GM23338 (cell line): Measurements from ENCODE around the gene MDGA2. TPM values are rescaled to one million over a fixed set of nuclear protein-coding genes. Genes with fewer than 3 reads are reported as not detected.

Experiments
- ATAC-seq: fragments of 200-7000 bp; cut with Tn5 transposase; 3 replicates; pipeline ENCODE4 v1.9.1; 2020
- DNase-seq: peaks from one replicate; pipeline ENCODE4 v3.0.0-alpha.2; 2015; ENCODE audit warnings: low spot score
- H2AFZ ChIP-seq: fragments of 200-600 bp; sonication (generic); 2 replicates; pipeline ENCODE4 v1.8.0; 2016; ENCODE audit warnings: antibody characterized with exemption, mild to moderate bottlenecking, moderate library complexity
- H3F3A ChIP-seq: fragments of 200-600 bp; sonication (generic); replicated peaks from 2 replicates; pipeline ENCODE4 v1.8.0; 2017; ENCODE audit warnings: antibody characterized with exemption, mixed run types, low read depth
- H3K27ac ChIP-seq: fragments of 200-600 bp; sonication (generic); 2 replicates; pipeline ENCODE4 v1.6.1; 2016; ENCODE audit warnings: low read depth
- H3K27me3 ChIP-seq: fragments of 200-600 bp; sonication (generic); 2 replicates; pipeline ENCODE4 v1.8.0; 2016; ENCODE audit warnings: mild to moderate bottlenecking, mixed run types, moderate library complexity; ENCODE audit not compliant: insufficient read depth
- H3K36me3 ChIP-seq: fragments of 200-600 bp; sonication (generic); 2 replicates; pipeline ENCODE4 v1.8.0; 2016; ENCODE audit warnings: mild to moderate bottlenecking; ENCODE audit not compliant: insufficient read depth
- H3K4me1 ChIP-seq: fragments of 200-600 bp; sonication (generic); 2 replicates; pipeline ENCODE4 v1.8.0; 2016; ENCODE audit warnings: mild to moderate bottlenecking, moderate library complexity; ENCODE audit not compliant: insufficient read depth
- H3K4me2 ChIP-seq: fragments of 200-600 bp; sonication (generic); 2 replicates; pipeline ENCODE4 v1.7.1; 2017; ENCODE audit warnings: mixed run types
- H3K4me3 ChIP-seq: fragments of 200-600 bp; sonication (generic); 2 replicates; pipeline ENCODE4 v1.6.1; 2016; ENCODE audit warnings: mixed run types
- H3K79me2 ChIP-seq: fragments of 200-600 bp; sonication (generic); replicated peaks from 2 replicates; pipeline ENCODE4 v1.8.0; 2017; ENCODE audit warnings: mild to moderate bottlenecking; ENCODE audit not compliant: insufficient read depth
- H3K9me2 ChIP-seq: fragments of 200-600 bp; sonication (generic); 2 replicates; pipeline ENCODE4 v1.8.0; 2017; ENCODE audit not compliant: insufficient read depth
- H4K20me1 ChIP-seq: fragments of 200-600 bp; sonication (generic); replicated peaks from 2 replicates; pipeline ENCODE4 v1.8.0; 2017; ENCODE audit warnings: mild to moderate bottlenecking; ENCODE audit not compliant: insufficient read depth
- H3K27ac Mint-ChIP-seq: 2 replicates; pipeline ENCODE4 v1.8.0; 2020; ENCODE audit warnings: inconsistent platforms, mild to moderate bottlenecking, moderate library complexity, mixed read lengths
- H3K27me3 Mint-ChIP-seq: 3 replicates; pipeline ENCODE4 v1.8.0; 2022; ENCODE audit warnings: low read depth, mild to moderate bottlenecking, moderate library complexity, mixed read lengths, inconsistent platforms; ENCODE audit not compliant: insufficient read depth, poor library complexity
- H3K36me3 Mint-ChIP-seq: 3 replicates; pipeline ENCODE4 v1.8.0; 2021; ENCODE audit warnings: low read depth, mild to moderate bottlenecking, inconsistent platforms, moderate library complexity, mixed read lengths
- H3K4me1 Mint-ChIP-seq: 3 replicates; pipeline ENCODE4 v1.8.0; 2020; ENCODE audit warnings: mild to moderate bottlenecking, inconsistent platforms, mixed read lengths
- H3K4me3 Mint-ChIP-seq: 3 replicates; pipeline ENCODE4 v1.8.0; 2021; ENCODE audit warnings: moderate library complexity, mild to moderate bottlenecking, inconsistent platforms, mixed read lengths
- H3K9me3 Mint-ChIP-seq: 3 replicates; pipeline ENCODE4 v1.8.0; 2020; ENCODE audit warnings: moderate library complexity, mild to moderate bottlenecking, inconsistent platforms, mixed read lengths
- CREB1 ChIP-seq: fragments of 250-450 bp; sonication (Bioruptor Pico); IDR thresholded peaks from 2 replicates; pipeline ENCODE4 v1.5.0; 2020; ENCODE audit warnings: low read depth, mild to moderate bottlenecking, moderate library complexity
- CTCF ChIP-seq, 2 experiments: fragments of 200-600 bp in 1 of 2; sonication (generic) in 1 of 2; conservative IDR thresholded peaks; 2 replicates each; pipeline versions ENCODE4 v1.5.1 to v1.6.1; 2016 to 2017; ENCODE audit warnings: antibody characterized with exemption in 2 of 2, low read depth in 2 of 2, mild to moderate bottlenecking in 2 of 2, moderate library complexity in 1 of 2
- ETS1 ChIP-seq: IDR thresholded peaks from 2 replicates; pipeline ENCODE4 v1.6.1; 2016; ENCODE audit warnings: antibody characterized with exemption
- EZH2 ChIP-seq: fragments of 200-600 bp; sonication (generic); IDR thresholded peaks from one replicate; pipeline ENCODE4 v1.8.0; 2017; ENCODE audit warnings: antibody characterized with exemption, mild to moderate bottlenecking, low read depth; ENCODE audit not compliant: unreplicated experiment
- EZH2phosphoT487 ChIP-seq: fragments of 200-600 bp; sonication (generic); IDR thresholded peaks from one replicate; pipeline ENCODE4 v1.8.1; 2018; ENCODE audit warnings: antibody characterized with exemption; ENCODE audit not compliant: unreplicated experiment
- JUNB ChIP-seq: IDR thresholded peaks from one replicate; pipeline ENCODE4 v1.6.1; 2016; ENCODE audit warnings: antibody characterized with exemption; ENCODE audit not compliant: unreplicated experiment
- NANOG ChIP-seq: IDR thresholded peaks from 2 replicates; pipeline ENCODE4 v1.6.1; 2016; ENCODE audit warnings: antibody characterized with exemption, borderline replicate concordance
- POLR2AphosphoS5 ChIP-seq: IDR thresholded peaks from 2 replicates; pipeline ENCODE4 v1.6.1; 2016; ENCODE audit warnings: antibody characterized with exemption, low read depth
- REST ChIP-seq: IDR thresholded peaks from one replicate; pipeline ENCODE4 v1.6.1; 2018; ENCODE audit warnings: antibody characterized with exemption; ENCODE audit not compliant: unreplicated experiment
- STAT1 ChIP-seq: IDR thresholded peaks from one replicate; pipeline ENCODE4 v1.6.1; 2016; ENCODE audit warnings: antibody characterized with exemption; ENCODE audit not compliant: unreplicated experiment
- ZNF114 ChIP-seq: fragments of 250-450 bp; sonication (Bioruptor Pico); IDR thresholded peaks from 2 replicates; pipeline ENCODE4 v1.5.0; 2020; ENCODE audit warnings: mild to moderate bottlenecking, moderate library complexity
- ZNF331 ChIP-seq: fragments of 250-450 bp; sonication (Bioruptor Pico); IDR thresholded peaks from 2 replicates; pipeline ENCODE4 v1.5.0; 2020; ENCODE audit warnings: low read depth, mild to moderate bottlenecking, moderate library complexity
- ZNF462 ChIP-seq: fragments of 250-450 bp; sonication (Bioruptor Pico); IDR thresholded peaks from 2 replicates; pipeline ENCODE4 v1.5.0; 2020; ENCODE audit warnings: mild to moderate bottlenecking, moderate library complexity
- polyA plus RNA-seq: library from polyadenylated mRNA; unstranded; fragments of >200 nt; fragmentation: Nextera tagmentation; extraction: Ambion mirVana; gene quantifications from 2 replicates; pipeline ENCODE4 v1.2.1, GENCODE V29; 2016
- total RNA-seq: library from RNA; depleted of rRNA; stranded (reverse); fragments of >200 nt; shearing (Covaris generic); gene quantifications from 2 replicates; pipeline ENCODE4 v1.2.3, GENCODE V29; 2014

MDGA2 gene
- total and polyA plus RNA-seq, 2 experiments from 2014 or later, result 0.68 to 1.7 TPM

- no peaks in the 10 kb centered on the region for H3K36me3 Mint-ChIP-seq
- no peaks in the 10 kb centered on the region for H3F3A ChIP-seq
- no peak overlapping the region for H3K27ac ChIP-seq
- H3K9me2 ChIP-seq, result peaks cover 3% of the 10 kb centered on the region; the same call in 1 of the 2 replicates
- no peak for ATAC-seq
- no peaks in the 10 kb centered on the region for H3K27me3 Mint-ChIP-seq
- H3K4me1 ChIP-seq, result no peaks in the 10 kb centered on the region
- H4K20me1 ChIP-seq, result no peaks in the 10 kb centered on the region
- H3K27me3 ChIP-seq, result no peaks in the 10 kb centered on the region
- no peak for DNase-seq
- no peaks in the 10 kb centered on the region for H3K36me3 ChIP-seq
- no peaks in the 10 kb centered on the region for H3K9me3 Mint-ChIP-seq
- H2AFZ ChIP-seq, result no peak overlapping the region
- H3K4me1 Mint-ChIP-seq, result no peaks in the 10 kb centered on the region
- H3K4me3 Mint-ChIP-seq, result no peak overlapping the region
- no peak overlapping the region for H3K4me3 ChIP-seq
- TF ChIP-seq EZH2 (no peak), ZNF114 (CRISPR knock-in tag) (no peak), REST (no peak), JUNB (no peak), STAT1 (no peak), ZNF462 (CRISPR knock-in tag) (no peak), ZNF331 (no peak), ETS1 (no peak), POLR2AphosphoS5 (no peak), CTCF (conservative IDR thresholded peaks at IDR 0.05; ENCODE audit: low read depth in 2 of 2) (no peak), CREB1 (CRISPR knock-in tag) (no peak), EZH2phosphoT487 (no peak), NANOG (no peak)
- H3K79me2 ChIP-seq, result no peaks in the 10 kb centered on the region
- H3K4me2 ChIP-seq, result no peak overlapping the region
- no peak overlapping the region for H3K27ac Mint-ChIP-seq
These were observed 35.2 kb upstream of the MDGA2 start for GRCh38 chr14:47710581-47710980.
